Measurements from ENCODE around the gene ZNF592.

Gene ZNF592

GRCh38 chr15:84785053-84785452 is 36.7 kb downstream of the ZNF592 start:
- H4K20me1 ChIP-seq, result peaks cover 94% of the 10 kb centered on the region
- H3K27me3 ChIP-seq, result no peaks in the 10 kb centered on the region
- H3K4me3 ChIP-seq, result no peak overlapping the region
- H3K4me1 ChIP-seq, result peaks cover 33% of the 10 kb centered on the region
- no peaks in the 10 kb centered on the region for H3K9me3 ChIP-seq
- H3K4me2 ChIP-seq, result no peak overlapping the region
- no peak for TF ChIP-seq Cebpa-rat (IDR thresholded peaks at IDR 0.05)
- H3K9ac ChIP-seq, result no peak overlapping the region
- peaks cover 83% of the 10 kb centered on the region for H3K36me3 ChIP-seq
- no peak overlapping the region for H3K27ac ChIP-seq

GRCh38 chr15:84788500-84788899 is 40.1 kb downstream of the ZNF592 start:
- H3K27ac ChIP-seq, result no peak overlapping the region
- H3K36me3 ChIP-seq, result peaks cover 89% of the 10 kb centered on the region
- H3K4me2 ChIP-seq, result no peak overlapping the region
- no peaks in the 10 kb centered on the region for H3K27me3 ChIP-seq
- H3K9ac ChIP-seq, result no peak overlapping the region
- no peak overlapping the region for H3K4me3 ChIP-seq
- no peaks in the 10 kb centered on the region for H3K9me3 ChIP-seq
- peaks cover 76% of the 10 kb centered on the region for H4K20me1 ChIP-seq
- peaks cover 20% of the 10 kb centered on the region for H3K4me1 ChIP-seq
- TF ChIP-seq Cebpa-rat (IDR thresholded peaks at IDR 0.05), result no peak

- H4K20me1 ChIP-seq, result peaks cover 63% of the 10 kb centered on the region
- no peak for TF ChIP-seq Cebpa-rat (IDR thresholded peaks at IDR 0.05)
- no peaks in the 10 kb centered on the region for H3K27me3 ChIP-seq
- peaks cover 85% of the 10 kb centered on the region for H3K36me3 ChIP-seq
- H3K27ac ChIP-seq, result no peak overlapping the region
- H3K9me3 ChIP-seq, result no peaks in the 10 kb centered on the region
- peaks cover 15% of the 10 kb centered on the region for H3K4me1 ChIP-seq
- 0 out of 2 replicates have a peak overlapping the region, but pooled peaks have one; percentile 11 for H3K4me2 ChIP-seq
- H3K9ac ChIP-seq, result no peak overlapping the region
- H3K4me3 ChIP-seq, result no peak overlapping the region
Observed at GRCh38 chr15:84789762-84790161, 41.4 kb downstream of the ZNF592 start.

- TF ChIP-seq Cebpa-rat (IDR thresholded peaks at IDR 0.05), result no peak
- H4K20me1 ChIP-seq, result peaks cover 54% of the 10 kb centered on the region
- H3K27ac ChIP-seq, result no peak overlapping the region
- no peak overlapping the region for H3K4me3 ChIP-seq
- no peak overlapping the region for H3K4me2 ChIP-seq
- H3K4me1 ChIP-seq, result peaks cover 12% of the 10 kb centered on the region
- no peak overlapping the region for H3K9ac ChIP-seq
- no peaks in the 10 kb centered on the region for H3K9me3 ChIP-seq
- no peaks in the 10 kb centered on the region for H3K27me3 ChIP-seq
- peaks cover 82% of the 10 kb centered on the region for H3K36me3 ChIP-seq
Observed at GRCh38 chr15:84790676-84791075, 42.3 kb downstream of the ZNF592 start.

- no peaks in the 10 kb centered on the region for H3K9me3 ChIP-seq
- peaks cover 8% of the 10 kb centered on the region for H3K4me1 ChIP-seq
- H3K4me3 ChIP-seq, result no peak overlapping the region
- H3K4me2 ChIP-seq, result no peak overlapping the region
- peaks cover 76% of the 10 kb centered on the region for H3K36me3 ChIP-seq
- TF ChIP-seq Cebpa-rat (IDR thresholded peaks at IDR 0.05), result no peak
- no peak overlapping the region for H3K9ac ChIP-seq
- no peak overlapping the region for H3K27ac ChIP-seq
- H4K20me1 ChIP-seq, result peaks cover 43% of the 10 kb centered on the region
- no peaks in the 10 kb centered on the region for H3K27me3 ChIP-seq
Observed at GRCh38 chr15:84791763-84792162, 43.4 kb downstream of the ZNF592 start.

- Histone ChIP-seq H3K36me3 (peaks cover 81% of the 10 kb centered on the region), H3K27ac (no peak overlapping the region), H4K20me1 (peaks cover 34% of the 10 kb centered on the region)
Observed at GRCh38 chr15:84793431-84794161, 45.2 kb downstream of the ZNF592 start.

GRCh38 chr15:84794162-84794547 is 45.8 kb downstream of the ZNF592 start:
- Histone ChIP-seq H3K9ac (no peak overlapping the region), H3K4me1 (peaks cover 6% of the 10 kb centered on the region), H3K27me3 (no peaks in the 10 kb centered on the region), H3K36me3 (peaks cover 81% of the 10 kb centered on the region), H3K9me3 (no peaks in the 10 kb centered on the region), H3K27ac (no peak overlapping the region), H4K20me1 (peaks cover 28% of the 10 kb centered on the region), H3K4me3 (no peak overlapping the region), H3K4me2 (no peak overlapping the region)
- no peak for TF ChIP-seq Cebpa-rat (IDR thresholded peaks at IDR 0.05)

More at GRCh38 chr15:84793431-84794161, 45.2 kb downstream of the ZNF592 start:
- no peak overlapping the region for H3K9ac ChIP-seq
- no peak overlapping the region for H3K4me3 ChIP-seq
- H3K4me2 ChIP-seq, result no peak overlapping the region
- H3K27me3 ChIP-seq, result no peaks in the 10 kb centered on the region
- TF ChIP-seq Cebpa-rat (IDR thresholded peaks at IDR 0.05), result no peak
- peaks cover 8% of the 10 kb centered on the region for H3K4me1 ChIP-seq
- H3K9me3 ChIP-seq, result no peaks in the 10 kb centered on the region

GRCh38 chr15:84795186-84795585 is 46.8 kb downstream of the ZNF592 start:
- TF ChIP-seq Cebpa-rat (IDR thresholded peaks at IDR 0.05), result no peak
- Histone ChIP-seq H3K4me1 (no peaks in the 10 kb centered on the region), H4K20me1 (peaks cover 19% of the 10 kb centered on the region), H3K4me3 (no peak overlapping the region), H3K4me2 (no peak overlapping the region), H3K36me3 (peaks cover 87% of the 10 kb centered on the region), H3K9me3 (no peaks in the 10 kb centered on the region), H3K27ac (no peak overlapping the region), H3K27me3 (no peaks in the 10 kb centered on the region), H3K9ac (no peak overlapping the region)

- H3K9me3 ChIP-seq, result no peaks in the 10 kb centered on the region
- peaks cover 87% of the 10 kb centered on the region for H3K36me3 ChIP-seq
- no peak overlapping the region for H3K4me2 ChIP-seq
- H3K4me1 ChIP-seq, result no peaks in the 10 kb centered on the region
- H3K27me3 ChIP-seq, result no peaks in the 10 kb centered on the region
- H3K27ac ChIP-seq, result no peak overlapping the region
- no peak for TF ChIP-seq Cebpa-rat (IDR thresholded peaks at IDR 0.05)
- H3K4me3 ChIP-seq, result no peak overlapping the region
- no peak overlapping the region for H3K9ac ChIP-seq
- H4K20me1 ChIP-seq, result peaks cover 8% of the 10 kb centered on the region; the same call in 1 of the 2 replicates
Observed at GRCh38 chr15:84797212-84797611, 48.8 kb downstream of the ZNF592 start.

- Histone ChIP-seq H3K27ac (no peak overlapping the region), H3K4me1 (no peaks in the 10 kb centered on the region), H3K4me2 (no peak overlapping the region), H3K27me3 (no peaks in the 10 kb centered on the region), H4K20me1 (0 out of 2 replicates have a peak, but pooled peaks cover 5% of the 10 kb centered on the region), H3K9me3 (no peaks in the 10 kb centered on the region), H3K36me3 (peaks cover 87% of the 10 kb centered on the region), H3K4me3 (no peak overlapping the region), H3K9ac (no peak overlapping the region)
- TF ChIP-seq Cebpa-rat (IDR thresholded peaks at IDR 0.05), result no peak
Observed at GRCh38 chr15:84797801-84798200, 49.4 kb downstream of the ZNF592 start.

All from BLaER1 (cell line).